Endothelial cell of umbilical vein (primary cell): Measurements from ENCODE around the gene DACT3. TPM values are rescaled to one million over a fixed set of nuclear protein-coding genes. Genes with fewer than 3 reads are reported as not detected.

Source experiments
- BruUV-seq: library from RNA; stranded (reverse); fragments of 400-500 nt; replicated peaks from 2 replicates; lab custom pipeline; 2021; lab: Mats Ljungman, UMichigan
- CTCF ChIA-PET: fragments of 300-600, 350-600 bp; sonication (Branson Sonifier 250); formaldehyde crosslinking; loops from one replicate; lab custom pipeline; 2021; ENCODE audit warnings: antibody characterized with exemption, inconsistent platforms; lab: Charles Lee
- POLR2A ChIA-PET: fragments of 300-600, 350-600 bp; sonication (Branson Sonifier 250); formaldehyde crosslinking; loops from one replicate; lab custom pipeline; 2021; ENCODE audit warnings: antibody characterized with exemption, inconsistent platforms; lab: Charles Lee
- DNase-seq: peaks from one replicate; pipeline ENCODE4 v3.0.0-alpha.2; 2011; ENCODE audit warnings: low read depth, low spot score
- FAIRE-seq: peaks from 2 replicates; lab custom pipeline; 2011; peaks lifted over from hg19 to GRCh38; lab: Jason Lieb, UNC
- H2AFZ ChIP-seq: 2 replicates; pipeline ENCODE4 v1.6.0; 2012; ENCODE audit warnings: low read depth, low read length, control low read depth, inconsistent platforms
- H3K27ac ChIP-seq: 2 replicates; pipeline ENCODE4 v1.5.1; 2011; ENCODE audit warnings: low read depth, mild to moderate bottlenecking, control low read depth, low read length, moderate library complexity; ENCODE audit not compliant: insufficient read depth
- H3K27me3 ChIP-seq, 2 experiments: 2 replicates each; pipeline versions ENCODE4 v1.6.0 to v1.6.1; 2011; ENCODE audit warnings: low read length in 2 of 2, mixed read lengths in 1 of 2; ENCODE audit not compliant: control insufficient read depth in 2 of 2, insufficient read depth in 2 of 2
- H3K36me3 ChIP-seq, 2 experiments: 2 replicates in 1 of 2; 3 replicates in 1 of 2; pipeline ENCODE4 v1.5.1; 2011; ENCODE audit warnings: low read length in 2 of 2, mild to moderate bottlenecking in 1 of 2, moderate library complexity in 1 of 2; ENCODE audit not compliant: control insufficient read depth in 2 of 2, insufficient read depth in 2 of 2; ENCODE audit errors: extremely low read depth in 1 of 2
- H3K4me1 ChIP-seq: 3 replicates; pipeline ENCODE4 v1.5.1; 2011; ENCODE audit warnings: mild to moderate bottlenecking, low read length; ENCODE audit not compliant: control insufficient read depth, insufficient read depth; ENCODE audit errors: extremely low read depth
- H3K4me2 ChIP-seq: 2 replicates; pipeline ENCODE4 v1.6.1; 2011; ENCODE audit warnings: low read length, control low read depth, mixed read lengths; ENCODE audit not compliant: insufficient read depth
- H3K4me3 ChIP-seq, 3 experiments: fragments of 200-600 bp in 1 of 3; sonication (generic), shearing (Covaris generic) in 1 of 3; replicated peaks in 1 of 3; 2 replicates each; pipeline ENCODE4 v1.5.1; 2011 to 2016; ENCODE audit warnings: control low read depth in 3 of 3, low read length in 3 of 3, mild to moderate bottlenecking in 2 of 3, inconsistent platforms in 1 of 3, low read depth in 1 of 3, moderate library complexity in 1 of 3; ENCODE audit not compliant: insufficient read depth in 1 of 3
- H3K79me2 ChIP-seq: 2 replicates; pipeline ENCODE4 v1.6.0; 2012; ENCODE audit warnings: low read length, inconsistent platforms; ENCODE audit not compliant: control insufficient read depth, insufficient read depth
- H3K9ac ChIP-seq: replicated peaks from 2 replicates; pipeline ENCODE3; 2011; ENCODE audit warnings: low read length, control low read depth; ENCODE audit not compliant: insufficient read depth; ENCODE audit errors: extremely low read depth
- H3K9me1 ChIP-seq: replicated peaks from 3 replicates; pipeline ENCODE4 v1.6.0; 2011; ENCODE audit warnings: mild to moderate bottlenecking, low read length; ENCODE audit not compliant: control insufficient read depth, insufficient read depth; ENCODE audit errors: extremely low read depth
- H3K9me3 ChIP-seq: replicated peaks from 2 replicates; pipeline ENCODE4 v1.5.1; 2012; ENCODE audit warnings: low read length, inconsistent platforms; ENCODE audit not compliant: control insufficient read depth, insufficient read depth
- H4K20me1 ChIP-seq: replicated peaks from 2 replicates; pipeline ENCODE3; 2011; ENCODE audit warnings: mild to moderate bottlenecking, low read length; ENCODE audit not compliant: control insufficient read depth, insufficient read depth; ENCODE audit errors: extremely low read depth
- EZH2 ChIP-seq: IDR thresholded peaks from 2 replicates; pipeline ENCODE4 v1.6.1; 2012; ENCODE audit warnings: borderline replicate concordance, low read depth, mild to moderate bottlenecking, moderate library complexity, low read length, inconsistent platforms; ENCODE audit not compliant: severe bottlenecking
- dilution Hi-C: fragments of 300-500 bp; cut with MboI; formaldehyde crosslinking; loops from one replicate; pipeline ENCODE4 v1.15.0; 2019; ENCODE audit warnings: low sequenced_read_pairs; ENCODE audit not compliant: extremely low pct_ligation_motif_present
- intact Hi-C: fragments of 100-400 bp; cut with micrococcal nuclease; formaldehyde crosslinking; loops from one replicate; pipeline ENCODE4 v1.10.0; 2022
- polyA plus RNA-seq, 4 experiments: library from polyadenylated mRNA; depleted of rRNA in 3 of 4; stranded (reverse) in 3 of 4; unstranded in 1 of 4; fragments of >200 nt; gene quantifications; 2 replicates each; pipeline versions ENCODE4 v1.2.1 to v1.2.3, GENCODE V29; 2011 to 2012; ENCODE audit warnings: missing spikeins in 1 of 4
- total RNA-seq: library from RNA; stranded (reverse); gene quantifications from 2 replicates; pipeline ENCODE4 v1.2.3, GENCODE V29; 2021
- TF ChIP-seq, protein P1 (sequence below): IDR thresholded peaks from 2 replicates; pipeline ENCODE4 v1.6.1; 2011; ENCODE audit not compliant: insufficient read depth, insufficient read length
- TF ChIP-seq, protein P2 (sequence below), 2 donors: IDR thresholded peaks; 1 replicate in 1 of 2; 2 replicates in 1 of 2; pipeline ENCODE4 v1.5.1; 2011; ENCODE audit warnings: low read length in 2 of 2, mild to moderate bottlenecking in 2 of 2, moderate library complexity in 2 of 2, control low read depth in 1 of 2, inconsistent platforms in 1 of 2, low read depth in 1 of 2; ENCODE audit not compliant: insufficient read depth in 1 of 2; ENCODE audit errors: extremely low read depth in 1 of 2

Gene DACT3
- total and polyA plus RNA-seq, 2 donors (not counting 3 experiments of a cell fraction or from before 2014, with no cell fraction given), result 0.22 to 0.76 TPM

DNA sequence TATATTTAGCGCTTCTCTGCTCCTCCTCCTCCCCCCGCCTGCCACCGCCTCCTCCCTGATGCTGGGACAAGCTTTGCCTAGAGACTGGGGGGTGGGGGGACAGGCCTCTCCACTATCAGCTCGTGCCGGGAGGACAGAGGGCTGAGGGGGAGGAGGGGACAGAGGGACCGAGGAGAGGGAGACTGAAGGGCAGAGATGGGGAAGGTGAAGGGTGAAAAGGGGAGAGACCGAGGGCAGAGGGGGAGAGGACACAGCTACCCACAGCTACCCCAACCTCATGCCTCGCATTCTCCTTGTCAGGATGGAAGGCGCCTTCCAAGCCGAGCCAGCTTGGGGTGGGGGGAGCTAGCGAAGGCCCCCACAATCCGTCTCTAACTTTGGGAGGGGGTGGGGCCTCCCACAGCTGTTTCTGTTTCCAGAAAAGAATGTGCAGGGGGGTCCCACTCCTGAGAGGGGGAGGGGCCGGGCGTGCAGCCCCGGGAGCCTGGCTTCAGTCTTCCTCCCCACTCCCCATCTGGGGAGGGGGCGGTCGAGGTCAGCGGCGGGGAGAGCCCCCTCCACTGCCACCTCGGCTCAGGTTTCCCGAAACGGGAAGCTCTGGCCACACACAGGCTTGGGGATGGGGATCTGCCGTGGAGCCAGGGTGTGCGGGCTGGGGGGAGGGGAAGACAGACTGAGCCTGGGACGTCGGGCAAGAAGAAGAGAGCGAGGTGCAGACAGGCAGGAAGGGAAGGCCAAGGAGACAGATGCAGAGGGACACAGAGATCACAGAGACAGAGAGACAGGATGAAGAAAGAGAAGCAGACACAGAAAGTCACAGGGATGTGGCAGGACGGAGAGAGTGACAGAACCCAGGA lies 1.6 kb downstream of the DACT3 start:
- Histone ChIP-seq H3K79me2 (no peaks in the 10 kb centered on the region), H3K4me2 (no peak overlapping the region), H4K20me1 (no peaks in the 10 kb centered on the region), H3K9me3 (no peaks in the 10 kb centered on the region), H3K9me1 (no peaks in the 10 kb centered on the region), H3K4me1 (peaks cover 14% of the 10 kb centered on the region), H3K27me3 (peaks cover 13 to 22% of the 10 kb centered on the region in 2 experiments), H3K27ac (no peak overlapping the region), H3K9ac (no peak overlapping the region), H2AFZ (no peak overlapping the region), H3K36me3 (no peaks in the 10 kb centered on the region), H3K4me3 (no peak overlapping the region)
- intact Hi-C loops, result loop anchor here (2.0 kb wide), 1 partner anchor 55 kb away; no protein-coding TSS in a partner anchor
- BruUV-seq, result no TSS peak
- no peak for DNase-seq
- dilution Hi-C loops, result no loop called here
- no peak for FAIRE-seq
- TF ChIP-seq, protein P1, sequence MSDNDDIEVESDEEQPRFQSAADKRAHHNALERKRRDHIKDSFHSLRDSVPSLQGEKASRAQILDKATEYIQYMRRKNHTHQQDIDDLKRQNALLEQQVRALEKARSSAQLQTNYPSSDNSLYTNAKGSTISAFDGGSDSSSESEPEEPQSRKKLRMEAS, result no peak
- TF ChIP-seq, protein P2, sequence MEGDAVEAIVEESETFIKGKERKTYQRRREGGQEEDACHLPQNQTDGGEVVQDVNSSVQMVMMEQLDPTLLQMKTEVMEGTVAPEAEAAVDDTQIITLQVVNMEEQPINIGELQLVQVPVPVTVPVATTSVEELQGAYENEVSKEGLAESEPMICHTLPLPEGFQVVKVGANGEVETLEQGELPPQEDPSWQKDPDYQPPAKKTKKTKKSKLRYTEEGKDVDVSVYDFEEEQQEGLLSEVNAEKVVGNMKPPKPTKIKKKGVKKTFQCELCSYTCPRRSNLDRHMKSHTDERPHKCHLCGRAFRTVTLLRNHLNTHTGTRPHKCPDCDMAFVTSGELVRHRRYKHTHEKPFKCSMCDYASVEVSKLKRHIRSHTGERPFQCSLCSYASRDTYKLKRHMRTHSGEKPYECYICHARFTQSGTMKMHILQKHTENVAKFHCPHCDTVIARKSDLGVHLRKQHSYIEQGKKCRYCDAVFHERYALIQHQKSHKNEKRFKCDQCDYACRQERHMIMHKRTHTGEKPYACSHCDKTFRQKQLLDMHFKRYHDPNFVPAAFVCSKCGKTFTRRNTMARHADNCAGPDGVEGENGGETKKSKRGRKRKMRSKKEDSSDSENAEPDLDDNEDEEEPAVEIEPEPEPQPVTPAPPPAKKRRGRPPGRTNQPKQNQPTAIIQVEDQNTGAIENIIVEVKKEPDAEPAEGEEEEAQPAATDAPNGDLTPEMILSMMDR (IDR thresholded peaks at IDR 0.05; ENCODE audit: extremely low read depth in 1 of 2, insufficient read depth in 1 of 2, low read depth in 1 of 2, low read length in 2 of 2), result no peak
- TF ChIP-seq EZH2, result peak; percentile 85
- POLR2A ChIA-PET, result no interaction called here
- CTCF ChIA-PET, result interaction anchor here (1.1 to 1.8 kb wide), 2 partner anchors 19 to 45 kb away, joined by 3 to 7 read pairs; no protein-coding TSS in a partner anchor
